22Rv1 (cell line): ENCODE measurements around the gene TOPAZ1.
A peak's percentile ranks its signal among the peaks of the same experiment; 100 is the strongest.

Experiments
- H3K27ac ChIP-seq: fragments of 450-650 bp; 2 replicates; pipeline ENCODE4 v1.5.1; 2017
- CTCF ChIP-seq: fragments of 450-650 bp; IDR thresholded peaks from 2 replicates; pipeline ENCODE4 v1.5.1; 2017; ENCODE audit warnings: mild to moderate bottlenecking
- ZFX ChIP-seq: fragments of 450-650 bp; IDR thresholded peaks from 2 replicates; pipeline ENCODE4 v1.6.1; 2017; ENCODE audit warnings: antibody characterized with exemption, borderline replicate concordance

TOPAZ1 gene

DNA sequence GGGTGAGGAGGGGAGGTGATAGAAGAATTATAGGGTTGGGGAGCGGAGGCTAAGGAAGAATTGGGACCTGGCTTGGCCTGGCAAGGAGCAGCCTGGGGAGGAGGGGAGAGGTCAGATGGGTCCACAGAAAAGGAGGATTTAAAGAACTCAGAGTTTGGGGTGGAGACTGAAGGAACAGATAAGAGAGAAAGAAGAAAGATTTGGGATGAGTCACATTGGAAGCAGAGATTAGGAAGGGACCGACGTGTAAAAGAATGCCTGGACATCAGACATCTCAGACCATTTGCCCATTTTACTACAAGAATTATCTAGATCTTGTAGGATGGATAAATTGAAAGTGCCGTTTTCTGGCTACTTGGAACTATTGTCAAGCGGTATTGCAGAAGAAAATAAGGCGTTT is 107.3 kb downstream of the TOPAZ1 start:
- no peak for TF ChIP-seq CTCF
- TF ChIP-seq ZFX: no peak

DNA sequence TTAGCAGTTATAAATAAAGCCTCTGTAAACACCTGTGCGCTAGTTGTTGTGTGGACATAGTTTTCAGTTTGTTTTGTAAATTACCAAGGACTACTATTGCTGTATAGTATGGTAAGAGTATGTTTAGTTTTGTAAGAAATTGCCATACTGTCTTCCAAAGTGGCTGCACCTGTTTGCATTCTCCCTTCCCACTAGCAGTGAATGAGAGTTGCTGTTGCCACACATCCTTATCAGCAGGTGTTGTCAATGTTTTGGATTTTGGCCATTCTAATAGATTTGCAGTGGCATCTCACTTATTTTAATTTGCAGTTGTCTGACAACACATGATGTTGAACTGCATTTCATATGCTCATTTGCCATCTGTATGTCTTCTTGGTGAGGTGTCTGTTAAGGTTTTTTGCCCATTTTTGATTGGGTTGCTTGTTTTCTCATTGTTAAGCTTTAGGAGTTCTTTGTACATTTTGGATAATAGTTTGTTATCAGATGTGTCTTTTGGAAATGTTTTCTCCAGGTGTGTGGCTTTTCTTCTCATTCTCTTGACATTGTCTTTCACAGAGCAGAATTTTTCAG is 111.8 kb downstream of the TOPAZ1 start:
- TF ChIP-seq ZFX: no peak
- no peak for TF ChIP-seq CTCF
- no peak overlapping the region for H3K27ac ChIP-seq

More for the DNA sequence above, 107.3 kb downstream of the TOPAZ1 start:
- H3K27ac ChIP-seq: no peak overlapping the region

- TF ChIP-seq CTCF: no peak
- no peak for TF ChIP-seq ZFX
- no peak overlapping the region for H3K27ac ChIP-seq
Observed at GRCh38 chr3:44355362-44356033, 113.8 kb downstream of the TOPAZ1 start.

GRCh38 chr3:44359146-44359751 is 117.6 kb downstream of the TOPAZ1 start:
- no peak for TF ChIP-seq CTCF
- TF ChIP-seq ZFX: no peak
- no peak overlapping the region for H3K27ac ChIP-seq

- H3K27ac ChIP-seq: peak overlapping the region; percentile 71
- TF ChIP-seq ZFX (no peak), CTCF (no peak)
Observed at GRCh38 chr3:44363591-44363990, 121.9 kb downstream of the TOPAZ1 start.

- no peak overlapping the region for H3K27ac ChIP-seq
- no peak for TF ChIP-seq CTCF
- TF ChIP-seq ZFX: no peak
Observed at GRCh38 chr3:44365952-44366351, 124.3 kb downstream of the TOPAZ1 start.

- TF ChIP-seq CTCF: no peak
- TF ChIP-seq ZFX: no peak
- no peak overlapping the region for H3K27ac ChIP-seq
Observed at GRCh38 chr3:44375450-44375849, 133.8 kb downstream of the TOPAZ1 start.
